SH-SY5Y (cell line): ENCODE results near the gene PXYLP1.

Experiments used
- GATA2 ChIP-seq: IDR thresholded peaks from 2 replicates; pipeline ENCODE4 v1.6.1; 2011; ENCODE audit warnings: mild to moderate bottlenecking, low read depth, low read length
- GATA3 ChIP-seq: IDR thresholded peaks from 2 replicates; pipeline ENCODE4 v1.6.1; 2011; ENCODE audit warnings: low read depth, mild to moderate bottlenecking, low read length, moderate library complexity

GRCh38 chr3:141335531-141336061 is 104.0 kb downstream of the PXYLP1 start:
- TF ChIP-seq GATA3 (no peak), GATA2 (no peak)
